ENCODE measurements around the gene KLRF1. TPM values are rescaled to one million over a fixed set of nuclear protein-coding genes. Genes with fewer than 3 reads are reported as not detected.
"Not testable (repeated sequence)": the region's sequence is repeated elsewhere in the genome, so short reads cannot be mapped to it uniquely, and the experiment has no call there.

Gene KLRF1
- total and polyA plus RNA-seq, 2 experiments from 2014 or later: 0.50 TPM; not detected in 1

DNA sequence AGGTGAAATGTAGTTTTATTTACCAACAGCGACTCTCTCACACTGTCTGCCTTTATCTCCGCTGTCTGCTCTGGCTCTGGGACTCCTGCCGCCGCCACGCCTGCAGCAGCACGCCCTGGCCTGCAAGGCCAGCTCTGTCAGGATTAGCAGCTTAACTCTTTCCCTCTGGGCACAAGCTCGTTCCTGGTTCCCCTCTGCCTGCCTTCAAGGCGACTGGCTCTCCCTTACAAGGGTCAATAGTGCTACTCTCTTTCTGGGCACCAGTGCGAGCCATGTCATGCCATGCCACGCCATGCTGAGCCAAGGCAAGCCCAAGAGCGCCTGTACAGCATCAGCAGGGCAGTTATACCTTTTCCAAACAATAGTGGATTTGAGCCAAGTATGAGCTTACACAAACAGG lies 45.5 kb downstream of the KLRF1 start:
- no peak overlapping the region for H3K27ac ChIP-seq (ENCODE audit: low read depth)

DNA sequence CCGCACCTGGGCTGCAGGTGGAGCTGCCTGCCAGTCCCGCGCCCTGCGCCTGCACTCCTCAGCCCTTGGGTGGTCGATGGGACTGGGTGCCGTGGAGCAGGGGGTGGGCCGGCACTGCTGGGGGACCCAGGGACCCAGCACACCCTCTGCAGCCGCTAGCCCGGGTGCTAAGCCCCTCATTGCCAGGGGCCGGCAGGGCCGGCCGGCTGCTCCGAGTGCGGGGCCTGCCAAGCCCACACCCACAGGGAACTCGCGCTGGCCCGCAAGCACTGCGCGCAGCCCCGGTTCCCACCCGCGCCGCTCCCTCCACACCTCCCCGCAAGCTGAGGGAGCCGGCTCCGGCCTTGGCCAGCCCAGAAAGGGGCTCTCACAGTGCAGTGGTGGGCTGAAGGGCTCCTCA lies 48.8 kb downstream of the KLRF1 start:
- not testable (repeated sequence) for ATAC-seq

More for the DNA sequence above, 45.5 kb downstream of the KLRF1 start:
- Histone ChIP-seq H3K27me3 (ENCODE audit: insufficient read depth) (no peaks in the 10 kb centered on the region), H3K9me2 (ENCODE audit: insufficient read depth) (peaks cover 8% of the 10 kb centered on the region; the same call in 1 of the 2 replicates), H2AFZ (0 out of 2 replicates have a peak overlapping the region, but pooled peaks have one; percentile 52), H3K36me3 (ENCODE audit: insufficient read depth) (no peaks in the 10 kb centered on the region), H3K4me3 (no peak overlapping the region), H3K79me2 (replicated peaks; ENCODE audit: insufficient read depth) (no peaks in the 10 kb centered on the region), H4K20me1 (replicated peaks; ENCODE audit: insufficient read depth) (no peaks in the 10 kb centered on the region), H3F3A (replicated peaks; ENCODE audit: low read depth) (no peaks in the 10 kb centered on the region), H3K4me1 (ENCODE audit: insufficient read depth) (peaks cover 19% of the 10 kb centered on the region), H3K4me2 (no peak overlapping the region)
- H3K27me3 Mint-ChIP-seq (ENCODE audit: insufficient read depth, low read depth, poor library complexity): peaks cover 3% of the 10 kb centered on the region
- no peaks in the 10 kb centered on the region for H3K36me3 Mint-ChIP-seq (ENCODE audit: low read depth)
- no peaks in the 10 kb centered on the region; the same call in 2 of the 3 replicates for H3K9me3 Mint-ChIP-seq
- ATAC-seq (peak; percentile 73), DNase-seq (ENCODE audit: low spot score) (no peak)
- no peak overlapping the region; the same call in 1 of the 2 replicates for H3K27ac Mint-ChIP-seq
- TF ChIP-seq EZH2phosphoT487 (IDR thresholded peaks at IDR 0.05; ENCODE audit: unreplicated experiment) (no peak), STAT1 (IDR thresholded peaks at IDR 0.05; ENCODE audit: unreplicated experiment) (no peak)
- no peak overlapping the region for H3K4me3 Mint-ChIP-seq
- peaks cover 15% of the 10 kb centered on the region; the same call in 2 of the 3 replicates for H3K4me1 Mint-ChIP-seq

DNA sequence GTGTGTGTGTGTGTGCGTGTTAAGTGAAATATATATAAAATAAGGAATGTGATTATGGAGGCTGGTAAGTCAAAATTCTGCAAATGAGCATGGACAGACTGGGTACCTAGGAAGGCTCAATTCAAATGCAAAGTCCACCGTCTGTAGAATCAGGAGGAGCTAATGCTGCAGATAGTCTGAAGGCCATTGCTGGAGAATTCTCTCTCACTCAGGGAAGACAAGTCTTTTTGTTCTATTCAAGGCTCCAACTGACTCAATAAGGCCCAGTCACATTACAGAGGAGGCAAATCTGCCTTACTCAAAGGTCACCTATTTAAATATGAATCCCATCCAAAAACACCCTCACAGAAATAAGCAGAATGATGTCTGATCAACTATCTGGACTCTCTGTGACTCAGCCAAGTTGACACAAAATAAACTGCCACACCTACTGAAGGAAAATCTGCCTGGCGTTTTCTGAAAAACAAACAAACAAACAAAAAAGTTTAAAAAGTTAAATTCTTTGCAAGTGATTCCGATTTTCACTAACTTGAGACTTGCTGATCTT lies 53.3 kb downstream of the KLRF1 start:
- ATAC-seq (peak; percentile 45), DNase-seq (ENCODE audit: low spot score) (no peak)
- H3K4me1 ChIP-seq (ENCODE audit: insufficient read depth): no peaks in the 10 kb centered on the region
- H2AFZ ChIP-seq: no peak overlapping the region
- TF ChIP-seq, protein P1, sequence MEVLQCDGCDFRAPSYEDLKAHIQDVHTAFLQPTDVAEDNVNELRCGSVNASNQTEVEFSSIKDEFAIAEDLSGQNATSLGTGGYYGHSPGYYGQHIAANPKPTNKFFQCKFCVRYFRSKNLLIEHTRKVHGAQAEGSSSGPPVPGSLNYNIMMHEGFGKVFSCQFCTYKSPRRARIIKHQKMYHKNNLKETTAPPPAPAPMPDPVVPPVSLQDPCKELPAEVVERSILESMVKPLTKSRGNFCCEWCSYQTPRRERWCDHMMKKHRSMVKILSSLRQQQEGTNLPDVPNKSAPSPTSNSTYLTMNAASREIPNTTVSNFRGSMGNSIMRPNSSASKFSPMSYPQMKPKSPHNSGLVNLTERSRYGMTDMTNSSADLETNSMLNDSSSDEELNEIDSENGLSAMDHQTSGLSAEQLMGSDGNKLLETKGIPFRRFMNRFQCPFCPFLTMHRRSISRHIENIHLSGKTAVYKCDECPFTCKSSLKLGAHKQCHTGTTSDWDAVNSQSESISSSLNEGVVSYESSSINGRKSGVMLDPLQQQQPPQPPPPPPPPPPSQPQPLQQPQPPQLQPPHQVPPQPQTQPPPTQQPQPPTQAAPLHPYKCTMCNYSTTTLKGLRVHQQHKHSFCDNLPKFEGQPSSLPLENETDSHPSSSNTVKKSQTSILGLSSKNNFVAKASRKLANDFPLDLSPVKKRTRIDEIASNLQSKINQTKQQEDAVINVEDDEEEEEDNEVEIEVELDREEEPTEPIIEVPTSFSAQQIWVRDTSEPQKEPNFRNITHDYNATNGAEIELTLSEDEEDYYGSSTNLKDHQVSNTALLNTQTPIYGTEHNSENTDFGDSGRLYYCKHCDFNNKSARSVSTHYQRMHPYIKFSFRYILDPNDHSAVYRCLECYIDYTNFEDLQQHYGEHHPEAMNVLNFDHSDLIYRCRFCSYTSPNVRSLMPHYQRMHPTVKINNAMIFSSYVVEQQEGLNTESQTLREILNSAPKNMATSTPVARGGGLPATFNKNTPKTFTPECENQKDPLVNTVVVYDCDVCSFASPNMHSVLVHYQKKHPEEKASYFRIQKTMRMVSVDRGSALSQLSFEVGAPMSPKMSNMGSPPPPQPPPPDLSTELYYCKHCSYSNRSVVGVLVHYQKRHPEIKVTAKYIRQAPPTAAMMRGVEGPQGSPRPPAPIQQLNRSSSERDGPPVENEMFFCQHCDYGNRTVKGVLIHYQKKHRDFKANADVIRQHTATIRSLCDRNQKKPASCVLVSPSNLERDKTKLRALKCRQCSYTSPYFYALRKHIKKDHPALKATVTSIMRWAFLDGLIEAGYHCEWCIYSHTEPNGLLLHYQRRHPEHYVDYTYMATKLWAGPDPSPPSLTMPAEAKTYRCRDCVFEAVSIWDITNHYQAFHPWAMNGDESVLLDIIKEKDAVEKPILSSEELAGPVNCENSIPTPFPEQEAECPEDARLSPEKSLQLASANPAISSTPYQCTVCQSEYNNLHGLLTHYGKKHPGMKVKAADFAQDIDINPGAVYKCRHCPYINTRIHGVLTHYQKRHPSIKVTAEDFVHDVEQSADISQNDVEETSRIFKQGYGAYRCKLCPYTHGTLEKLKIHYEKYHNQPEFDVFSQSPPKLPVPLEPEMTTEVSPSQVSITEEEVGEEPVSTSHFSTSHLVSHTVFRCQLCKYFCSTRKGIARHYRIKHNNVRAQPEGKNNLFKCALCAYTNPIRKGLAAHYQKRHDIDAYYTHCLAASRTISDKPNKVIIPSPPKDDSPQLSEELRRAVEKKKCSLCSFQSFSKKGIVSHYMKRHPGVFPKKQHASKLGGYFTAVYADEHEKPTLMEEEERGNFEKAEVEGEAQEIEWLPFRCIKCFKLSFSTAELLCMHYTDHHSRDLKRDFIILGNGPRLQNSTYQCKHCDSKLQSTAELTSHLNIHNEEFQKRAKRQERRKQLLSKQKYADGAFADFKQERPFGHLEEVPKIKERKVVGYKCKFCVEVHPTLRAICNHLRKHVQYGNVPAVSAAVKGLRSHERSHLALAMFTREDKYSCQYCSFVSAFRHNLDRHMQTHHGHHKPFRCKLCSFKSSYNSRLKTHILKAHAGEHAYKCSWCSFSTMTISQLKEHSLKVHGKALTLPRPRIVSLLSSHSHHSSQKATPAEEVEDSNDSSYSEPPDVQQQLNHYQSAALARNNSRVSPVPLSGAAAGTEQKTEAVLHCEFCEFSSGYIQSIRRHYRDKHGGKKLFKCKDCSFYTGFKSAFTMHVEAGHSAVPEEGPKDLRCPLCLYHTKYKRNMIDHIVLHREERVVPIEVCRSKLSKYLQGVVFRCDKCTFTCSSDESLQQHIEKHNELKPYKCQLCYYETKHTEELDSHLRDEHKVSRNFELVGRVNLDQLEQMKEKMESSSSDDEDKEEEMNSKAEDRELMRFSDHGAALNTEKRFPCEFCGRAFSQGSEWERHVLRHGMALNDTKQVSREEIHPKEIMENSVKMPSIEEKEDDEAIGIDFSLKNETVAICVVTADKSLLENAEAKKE (CRISPR knock-in tag; IDR thresholded peaks at IDR 0.05): peak; percentile 70; the same call in 1 of the 2 replicates
- TF ChIP-seq NANOG (IDR thresholded peaks at IDR 0.05; ENCODE audit: borderline replicate concordance): no peak
- no peaks in the 10 kb centered on the region for H3F3A ChIP-seq (replicated peaks; ENCODE audit: low read depth)
- no peaks in the 10 kb centered on the region for H3K27me3 ChIP-seq (ENCODE audit: insufficient read depth)
- no peaks in the 10 kb centered on the region for H3K36me3 ChIP-seq (ENCODE audit: insufficient read depth)
- Mint-ChIP-seq H3K27ac (no peak overlapping the region), H3K4me1 (peaks cover 10% of the 10 kb centered on the region; the same call in 2 of the 3 replicates), H3K9me3 (no peaks in the 10 kb centered on the region; the same call in 2 of the 3 replicates), H3K27me3 (ENCODE audit: insufficient read depth, low read depth, poor library complexity) (peaks cover under 1% of the 10 kb centered on the region), H3K36me3 (ENCODE audit: low read depth) (no peaks in the 10 kb centered on the region), H3K4me3 (no peak overlapping the region)
- no peaks in the 10 kb centered on the region for H3K79me2 ChIP-seq (replicated peaks; ENCODE audit: insufficient read depth)
- H3K4me2 ChIP-seq: no peak overlapping the region
- no peak overlapping the region for H3K27ac ChIP-seq (ENCODE audit: low read depth)
- no peaks in the 10 kb centered on the region for H4K20me1 ChIP-seq (replicated peaks; ENCODE audit: insufficient read depth)
- H3K9me2 ChIP-seq (ENCODE audit: insufficient read depth): no peaks in the 10 kb centered on the region
- no peak overlapping the region for H3K4me3 ChIP-seq

More for the DNA sequence above, 48.8 kb downstream of the KLRF1 start:
- H4K20me1 ChIP-seq (replicated peaks; ENCODE audit: insufficient read depth); H3K4me3 Mint-ChIP-seq; H3K27me3 ChIP-seq (ENCODE audit: insufficient read depth); H3K4me2 ChIP-seq; H3K27ac ChIP-seq (ENCODE audit: low read depth); H3K36me3 ChIP-seq (ENCODE audit: insufficient read depth); H3K79me2 ChIP-seq (replicated peaks; ENCODE audit: insufficient read depth); H3K27ac Mint-ChIP-seq; H3K36me3 Mint-ChIP-seq (ENCODE audit: low read depth); H3K27me3 Mint-ChIP-seq (ENCODE audit: insufficient read depth, low read depth, poor library complexity); H2AFZ ChIP-seq; H3F3A ChIP-seq (replicated peaks; ENCODE audit: low read depth); H3K9me2 ChIP-seq (ENCODE audit: insufficient read depth); DNase-seq (ENCODE audit: low spot score); H3K9me3 Mint-ChIP-seq; H3K4me3 ChIP-seq; H3K4me1 ChIP-seq (ENCODE audit: insufficient read depth): not testable (repeated sequence)
- TF ChIP-seq, protein P2, sequence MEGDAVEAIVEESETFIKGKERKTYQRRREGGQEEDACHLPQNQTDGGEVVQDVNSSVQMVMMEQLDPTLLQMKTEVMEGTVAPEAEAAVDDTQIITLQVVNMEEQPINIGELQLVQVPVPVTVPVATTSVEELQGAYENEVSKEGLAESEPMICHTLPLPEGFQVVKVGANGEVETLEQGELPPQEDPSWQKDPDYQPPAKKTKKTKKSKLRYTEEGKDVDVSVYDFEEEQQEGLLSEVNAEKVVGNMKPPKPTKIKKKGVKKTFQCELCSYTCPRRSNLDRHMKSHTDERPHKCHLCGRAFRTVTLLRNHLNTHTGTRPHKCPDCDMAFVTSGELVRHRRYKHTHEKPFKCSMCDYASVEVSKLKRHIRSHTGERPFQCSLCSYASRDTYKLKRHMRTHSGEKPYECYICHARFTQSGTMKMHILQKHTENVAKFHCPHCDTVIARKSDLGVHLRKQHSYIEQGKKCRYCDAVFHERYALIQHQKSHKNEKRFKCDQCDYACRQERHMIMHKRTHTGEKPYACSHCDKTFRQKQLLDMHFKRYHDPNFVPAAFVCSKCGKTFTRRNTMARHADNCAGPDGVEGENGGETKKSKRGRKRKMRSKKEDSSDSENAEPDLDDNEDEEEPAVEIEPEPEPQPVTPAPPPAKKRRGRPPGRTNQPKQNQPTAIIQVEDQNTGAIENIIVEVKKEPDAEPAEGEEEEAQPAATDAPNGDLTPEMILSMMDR (conservative IDR thresholded peaks at IDR 0.05; ENCODE audit: low read depth in 2 of 2): 0 out of 4 replicates have a peak, but pooled peaks of 1 of the 2 experiments have one; percentile 3
- H3K4me1 Mint-ChIP-seq: peaks cover 10% of the 10 kb centered on the region; the same call in 2 of the 3 replicates

Data from GM23338 (cell line).